HCT116 (cell line): ENCODE measurements around the gene ATP5MC3. TPM values are rescaled to one million over a fixed set of nuclear protein-coding genes. Genes with fewer than 3 reads are reported as not detected.

Experiments used
- ATAC-seq: fragments of 200-7000 bp; cut with Tn5 transposase; 2 replicates; pipeline ENCODE4 v1.9.1; 2020; ENCODE audit warnings: mild to moderate bottlenecking, moderate library complexity
- BruUV-seq: library from RNA; stranded (reverse); fragments of 400-500 nt; replicated peaks from 2 replicates; lab custom pipeline; 2021; lab: Mats Ljungman, UMichigan
- CTCF ChIA-PET: fragments of 300-600 bp; sonication (Branson Sonifier 250); formaldehyde crosslinking; loops from one replicate; lab custom pipeline; 2021; ENCODE audit warnings: antibody characterized with exemption; lab: Charles Lee
- POLR2A ChIA-PET: fragments of 300-600, 350-600 bp; sonication (Branson Sonifier 250); formaldehyde crosslinking; loops from one replicate; lab custom pipeline; 2021; ENCODE audit warnings: antibody characterized with exemption; lab: Charles Lee
- RAD21 ChIA-PET, 2 experiments: fragments of 300-600 bp; sonication (Branson Sonifier 250); formaldehyde crosslinking; loops; one replicate each; lab custom pipeline; 2023; ENCODE audit warnings: low total read pairs in 2 of 2; ENCODE audit not compliant: uncharacterized antibody in 2 of 2, unreplicated experiment in 2 of 2, low non-redundant PET in 1 of 2; lab: Charles Lee
- DNase-seq: peaks from one replicate; pipeline ENCODE4 v3.0.0-alpha.2; 2010; ENCODE audit warnings: low read depth, low spot score
- H2AFZ ChIP-seq: fragments of 200-600 bp; shearing (Covaris generic), sonication (generic); 2 replicates; pipeline ENCODE4 v1.6.1; 2017; ENCODE audit warnings: low read depth, mixed run types, mixed read lengths, antibody characterized with exemption, low read length; ENCODE audit not compliant: poor library complexity, severe bottlenecking
- H3K27ac ChIP-seq: 2 replicates; pipeline ENCODE4 v1.5.1; 2012; ENCODE audit warnings: low read depth, low read length
- H3K27me3 ChIP-seq: fragments of 200-600 bp; sonication (generic); 2 replicates; pipeline ENCODE4 v1.6.1; 2016; ENCODE audit warnings: mixed run types, low read length, mixed read lengths; ENCODE audit not compliant: insufficient read depth
- H3K36me3 ChIP-seq, 2 experiments: fragments of 200-500 bp in 1 of 2; fragments of 200-600 bp in 1 of 2; sonication (Bioruptor generic) in 1 of 2; sonication (generic) in 1 of 2; 2 replicates each; pipeline versions ENCODE4 v1.5.1 to v1.6.1; 2014 to 2016; ENCODE audit warnings: low read length in 2 of 2, inconsistent platforms in 1 of 2, mixed read lengths in 1 of 2, mixed run types in 1 of 2; ENCODE audit not compliant: insufficient read depth in 2 of 2, control insufficient read depth in 1 of 2
- H3K4me1 ChIP-seq, 2 experiments: fragments of 200-600 bp in 1 of 2; sonication (generic) in 1 of 2; 2 replicates each; pipeline versions ENCODE4 v1.5.1 to v1.6.1; 2012 to 2017; ENCODE audit warnings: low read length in 2 of 2, inconsistent platforms in 1 of 2, mild to moderate bottlenecking in 1 of 2, mixed read lengths in 1 of 2, mixed run types in 1 of 2, moderate library complexity in 1 of 2; ENCODE audit not compliant: insufficient read depth in 2 of 2, control insufficient read depth in 1 of 2
- H3K4me2 ChIP-seq: fragments of 200-600 bp; sonication (generic); 2 replicates; pipeline ENCODE4 v1.6.1; 2017; ENCODE audit warnings: mixed run types, low read length, mixed read lengths
- H3K4me3 ChIP-seq, 2 experiments: fragments of 200-600 bp in 1 of 2; sonication (generic) in 1 of 2; replicated peaks in 1 of 2; 2 replicates each; pipeline ENCODE4 v1.5.1; 2011 to 2016; ENCODE audit warnings: low read length in 2 of 2, control low read depth in 1 of 2, low read depth in 1 of 2, mild to moderate bottlenecking in 1 of 2, mixed read lengths in 1 of 2, mixed run types in 1 of 2
- H3K79me2 ChIP-seq: fragments of 200-600 bp; sonication (generic); 2 replicates; pipeline ENCODE4 v1.6.1; 2017; ENCODE audit warnings: mild to moderate bottlenecking, mixed run types, low read length, moderate library complexity, mixed read lengths; ENCODE audit not compliant: insufficient read depth
- H3K9ac ChIP-seq: fragments of 200-600 bp; sonication (generic); 2 replicates; pipeline ENCODE4 v1.6.1; 2016; ENCODE audit warnings: low read length, mixed read lengths
- H3K9me2 ChIP-seq: fragments of 200-600 bp; sonication (generic), shearing (Covaris generic); 2 replicates; pipeline ENCODE4 v1.6.1; 2017; ENCODE audit warnings: mixed run types, mild to moderate bottlenecking, moderate library complexity; ENCODE audit not compliant: insufficient read depth
- H3K9me3 ChIP-seq, 2 experiments: fragments of 200-500 bp in 1 of 2; fragments of 200-600 bp in 1 of 2; sonication (Bioruptor generic) in 1 of 2; sonication (generic) in 1 of 2; 2 replicates each; pipeline ENCODE4 v1.6.1; 2014 to 2017; ENCODE audit warnings: low read length in 2 of 2, mixed read lengths in 2 of 2, inconsistent platforms in 1 of 2, low read depth in 1 of 2, mild to moderate bottlenecking in 1 of 2, mixed run types in 1 of 2, moderate library complexity in 1 of 2; ENCODE audit not compliant: control insufficient read depth in 1 of 2, insufficient read depth in 1 of 2
- H4K20me1 ChIP-seq: fragments of 200-600 bp; sonication (generic), shearing (Covaris generic); 2 replicates; pipeline ENCODE4 v1.6.1; 2017; ENCODE audit warnings: mixed run types, mild to moderate bottlenecking, moderate library complexity; ENCODE audit not compliant: insufficient read depth
- CBX3 ChIP-seq: IDR thresholded peaks from 2 replicates; pipeline ENCODE4 v1.6.1; 2012; ENCODE audit warnings: low read depth
- CEBPB ChIP-seq: IDR thresholded peaks from 2 replicates; pipeline ENCODE4 v1.6.1; 2012; ENCODE audit warnings: low read depth
- CTCF ChIP-seq, 3 experiments: fragments of 200-600 bp in 1 of 3; sonication (generic) in 1 of 3; IDR thresholded peaks in 2 of 3; conservative IDR thresholded peaks in 1 of 3; 2 replicates each; pipeline ENCODE4 v1.5.1; 2012 to 2017; ENCODE audit warnings: low read depth in 2 of 3, low read length in 2 of 3, antibody characterized with exemption in 1 of 3, borderline replicate concordance in 1 of 3, control low read depth in 1 of 3, mild to moderate bottlenecking in 1 of 3, mixed read lengths in 1 of 3, mixed run types in 1 of 3, moderate library complexity in 1 of 3; ENCODE audit not compliant: insufficient read depth in 1 of 3
- EGR1 ChIP-seq: IDR thresholded peaks from 2 replicates; pipeline ENCODE4 v1.6.1; 2012; ENCODE audit warnings: low read depth
- EZH2 ChIP-seq: fragments of 200-600 bp; sonication (generic); IDR thresholded peaks from 2 replicates; pipeline ENCODE4 v1.6.1; 2017; ENCODE audit warnings: antibody characterized with exemption, mixed run types
- EZH2phosphoT487 ChIP-seq: fragments of 200-600 bp; IDR thresholded peaks from 2 replicates; pipeline ENCODE4 v1.6.1; 2018; ENCODE audit warnings: antibody characterized with exemption, borderline replicate concordance
- FOSL1 ChIP-seq: IDR thresholded peaks from 2 replicates; pipeline ENCODE4 v1.6.1; 2012; ENCODE audit warnings: low read depth
- POLR2A ChIP-seq: IDR thresholded peaks from 2 replicates; pipeline ENCODE4 v1.7.0; 2011; ENCODE audit warnings: borderline replicate concordance; ENCODE audit not compliant: insufficient read depth, insufficient read length; ENCODE audit errors: extremely low read depth
- POLR2AphosphoS5 ChIP-seq: IDR thresholded peaks from 2 replicates; pipeline ENCODE4 v1.6.1; 2011; ENCODE audit warnings: mild to moderate bottlenecking, low read depth, low read length, moderate library complexity
- RAD21 ChIP-seq: IDR thresholded peaks from 2 replicates; pipeline ENCODE4 v1.6.1; 2012; ENCODE audit warnings: low read depth, mild to moderate bottlenecking
- YY1 ChIP-seq: IDR thresholded peaks from 2 replicates; pipeline ENCODE4 v1.6.1; 2011; ENCODE audit warnings: low read length, low read depth, moderate library complexity, mild to moderate bottlenecking; ENCODE audit not compliant: insufficient replicate concordance; ENCODE audit errors: extremely low read depth
- ZNF274 ChIP-seq: fragments of 200-500 bp; sonication (Bioruptor generic); IDR thresholded peaks from 2 replicates; pipeline ENCODE4 v1.6.1; 2014; ENCODE audit warnings: mild to moderate bottlenecking, low read depth, low read length, inconsistent platforms
- intact Hi-C: fragments of 100-400 bp; cut with micrococcal nuclease; formaldehyde crosslinking; loops from 2 replicates; pipeline ENCODE4 v1.10.0; 2022
- total RNA-seq: library from RNA; stranded (reverse); gene quantifications from one replicate; pipeline ENCODE4 v1.2.1, GENCODE V29; 2021; ENCODE audit not compliant: unreplicated experiment
- TF ChIP-seq, protein P1 (sequence below): IDR thresholded peaks from 2 replicates; pipeline ENCODE4 v1.6.1; 2011; ENCODE audit warnings: mild to moderate bottlenecking, low read length, moderate library complexity; ENCODE audit not compliant: insufficient replicate concordance; ENCODE audit errors: extremely low read depth

The ATP5MC3 gene
- total RNA-seq, 1 experiment from 2014 or later = 361 TPM

GRCh38 chr2:175207741-175208438 is 26.4 kb upstream of the ATP5MC3 start:
- BruUV-seq = no TSS peak
- Histone ChIP-seq H3K79me2 (no peaks in the 10 kb centered on the region), H3K4me1 (peaks cover 0 to 9% of the 10 kb centered on the region in 2 experiments; a peak in 1 of 4 replicates), H3K27me3 (no peaks in the 10 kb centered on the region), H3K36me3 (no peaks in the 10 kb centered on the region), H2AFZ (no peak overlapping the region), H4K20me1 (no peaks in the 10 kb centered on the region), H3K9me2 (no peaks in the 10 kb centered on the region), H3K9ac (no peak overlapping the region), H3K4me3 (no peak overlapping the region), H3K4me2 (no peak overlapping the region), H3K27ac (no peak overlapping the region), H3K9me3 (no peaks in the 10 kb centered on the region)
- ChIA-PET POLR2A (no interaction called here), CTCF (interaction anchor here (1.2 to 2.0 kb wide), 2 partner anchors 44 to 74 kb away, joined by 3 to 6 read pairs; no protein-coding TSS in a partner anchor), RAD21 (no interaction called here)
- intact Hi-C loops = no loop called here
- DNase-seq (no peak), ATAC-seq (no peak)
- TF ChIP-seq CTCF (IDR thresholded peaks at IDR 0.05 in 2 of 3, conservative IDR thresholded peaks at IDR 0.05 in 1 of 3; ENCODE audit: borderline replicate concordance in 1 of 3, insufficient read depth in 1 of 3, low read depth in 2 of 3, low read length in 2 of 3) (no peak), ZNF274 (no peak), POLR2AphosphoS5 (no peak), POLR2A (no peak), CBX3 (no peak), CEBPB (no peak), RAD21 (no peak), EGR1 (no peak), EZH2 (no peak), FOSL1 (no peak), YY1 (no peak), EZH2phosphoT487 (no peak)
- TF ChIP-seq, protein P1, sequence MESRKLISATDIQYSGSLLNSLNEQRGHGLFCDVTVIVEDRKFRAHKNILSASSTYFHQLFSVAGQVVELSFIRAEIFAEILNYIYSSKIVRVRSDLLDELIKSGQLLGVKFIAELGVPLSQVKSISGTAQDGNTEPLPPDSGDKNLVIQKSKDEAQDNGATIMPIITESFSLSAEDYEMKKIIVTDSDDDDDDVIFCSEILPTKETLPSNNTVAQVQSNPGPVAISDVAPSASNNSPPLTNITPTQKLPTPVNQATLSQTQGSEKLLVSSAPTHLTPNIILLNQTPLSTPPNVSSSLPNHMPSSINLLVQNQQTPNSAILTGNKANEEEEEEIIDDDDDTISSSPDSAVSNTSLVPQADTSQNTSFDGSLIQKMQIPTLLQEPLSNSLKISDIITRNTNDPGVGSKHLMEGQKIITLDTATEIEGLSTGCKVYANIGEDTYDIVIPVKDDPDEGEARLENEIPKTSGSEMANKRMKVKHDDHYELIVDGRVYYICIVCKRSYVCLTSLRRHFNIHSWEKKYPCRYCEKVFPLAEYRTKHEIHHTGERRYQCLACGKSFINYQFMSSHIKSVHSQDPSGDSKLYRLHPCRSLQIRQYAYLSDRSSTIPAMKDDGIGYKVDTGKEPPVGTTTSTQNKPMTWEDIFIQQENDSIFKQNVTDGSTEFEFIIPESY = no peak
